Measurements from ENCODE around the gene DEAF1.

Gene DEAF1

GRCh38 chr11:608791-609251, 86.2 kb downstream of the DEAF1 start:
- FAIRE-seq: no peak

GRCh38 chr11:607971-608659, 86.9 kb downstream of the DEAF1 start:
- no peak for FAIRE-seq

- FAIRE-seq: no peak
Observed at GRCh38 chr11:607020-607780, 87.8 kb downstream of the DEAF1 start.

GRCh38 chr11:606245-606644, 88.8 kb downstream of the DEAF1 start:
- FAIRE-seq: no peak

- FAIRE-seq: no peak
Observed at GRCh38 chr11:605286-606129, 89.5 kb downstream of the DEAF1 start.

- no peak for FAIRE-seq
Observed at GRCh38 chr11:603154-603553, 91.9 kb downstream of the DEAF1 start.

- no peak for FAIRE-seq
Observed at GRCh38 chr11:601573-602245, 93.3 kb downstream of the DEAF1 start.

GRCh38 chr11:598005-598680, 96.9 kb downstream of the DEAF1 start:
- FAIRE-seq: no peak

- no peak for FAIRE-seq
Observed at GRCh38 chr11:597166-597725, 97.8 kb downstream of the DEAF1 start.

- FAIRE-seq: no peak
Observed at GRCh38 chr11:596374-596773, 98.6 kb downstream of the DEAF1 start.

- FAIRE-seq: no peak
Observed at GRCh38 chr11:595400-595799, 99.6 kb downstream of the DEAF1 start.

All from TTC549 (cell line).